GM19395 (cell line): Measurements from ENCODE around the gene CIZ1.
A peak's percentile ranks its signal among the peaks of the same experiment; 100 is the strongest.
"Not testable (repeated sequence)": the region's sequence is repeated elsewhere in the genome, so short reads cannot be mapped to it uniquely, and the experiment has no call there.

Experiments
- ATAC-seq: cut with Tn5 transposase; IDR thresholded peaks from one replicate; pipeline ENCODE4 v1.9.1; 2021; ENCODE audit warnings: mild to moderate bottlenecking, moderate library complexity; ENCODE audit not compliant: unreplicated experiment

The CIZ1 gene

GRCh38 chr9:128190516-128191405 lies 611 bp downstream of the CIZ1 start:
- ATAC-seq: peak; percentile 42

- ATAC-seq: no peak
Observed at GRCh38 chr9:128190013-128190412, 1.4 kb downstream of the CIZ1 start.

DNA sequence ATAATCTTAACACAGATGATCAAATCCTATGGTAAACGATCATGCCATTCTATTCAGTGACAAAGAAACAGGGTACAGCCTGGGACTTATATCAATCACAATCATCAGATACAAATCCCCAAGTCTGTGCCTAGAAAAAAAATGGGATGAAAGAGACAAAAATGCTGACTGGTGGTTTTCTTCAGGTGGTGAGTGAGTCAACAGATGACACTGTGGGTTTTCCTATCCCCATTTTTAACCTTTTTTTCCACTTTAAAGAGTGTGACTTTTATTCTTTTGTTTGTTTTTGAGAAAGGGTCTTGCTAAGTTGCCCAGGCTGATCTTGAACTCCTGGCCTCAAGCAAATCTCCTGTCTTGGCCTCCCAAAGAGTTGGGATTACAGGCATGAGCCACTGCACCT lies 3.2 kb downstream of the CIZ1 start:
- no peak for ATAC-seq

- ATAC-seq: no peak
Observed at GRCh38 chr9:128187361-128187760, 4.0 kb downstream of the CIZ1 start.

DNA sequence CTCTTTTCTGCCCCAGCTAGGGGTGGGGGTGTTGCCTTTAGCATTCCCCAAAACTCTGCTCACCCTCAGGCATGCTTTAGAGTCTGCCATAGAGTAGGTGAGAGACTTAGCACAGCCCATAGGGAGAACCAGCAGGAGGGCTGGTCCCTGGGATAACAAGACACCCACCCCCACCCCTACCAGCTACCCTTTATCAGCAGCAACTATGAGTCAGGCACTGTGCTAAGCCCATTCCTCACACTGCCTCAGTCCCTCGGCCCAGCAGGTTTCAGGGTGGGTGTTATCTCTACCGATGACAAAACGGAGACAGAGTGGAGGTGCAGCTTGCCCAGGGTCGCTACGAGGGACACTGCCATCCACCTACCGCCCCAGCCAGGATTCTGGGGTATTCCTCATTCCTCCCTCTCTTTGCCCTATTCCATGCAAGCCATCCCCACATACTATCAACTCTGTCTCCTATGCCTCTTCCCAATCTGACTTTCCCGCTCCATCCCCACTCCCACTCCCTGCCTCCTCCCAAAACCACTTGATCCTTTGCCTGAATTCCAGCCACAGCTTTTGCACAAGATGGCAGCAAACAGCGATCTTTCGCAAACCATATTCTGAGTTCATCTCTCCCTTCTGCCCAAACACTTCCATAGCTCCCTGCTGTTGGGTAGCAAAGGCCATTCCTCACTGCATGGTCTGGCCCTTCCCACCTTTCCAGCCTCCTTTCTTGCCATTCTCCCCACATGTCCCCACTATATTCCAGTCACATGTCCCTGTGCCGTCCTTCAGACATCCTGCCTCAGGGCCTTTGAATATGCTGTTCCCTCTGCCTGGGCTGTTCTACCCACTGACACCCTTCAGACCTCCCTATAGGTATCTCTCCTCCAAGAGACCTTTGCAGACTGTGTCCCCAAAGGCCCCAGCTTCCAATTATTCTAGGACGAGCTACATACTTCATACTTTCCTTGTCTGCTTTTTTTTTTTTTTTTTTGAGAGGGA lies 5.1 kb downstream of the CIZ1 start:
- ATAC-seq: no peak

- no peak for ATAC-seq
Observed at GRCh38 chr9:128182893-128183588, 8.3 kb downstream of the CIZ1 start.

- ATAC-seq: not testable (repeated sequence)
Observed at GRCh38 chr9:128181480-128181879, 9.9 kb downstream of the CIZ1 start.

DNA sequence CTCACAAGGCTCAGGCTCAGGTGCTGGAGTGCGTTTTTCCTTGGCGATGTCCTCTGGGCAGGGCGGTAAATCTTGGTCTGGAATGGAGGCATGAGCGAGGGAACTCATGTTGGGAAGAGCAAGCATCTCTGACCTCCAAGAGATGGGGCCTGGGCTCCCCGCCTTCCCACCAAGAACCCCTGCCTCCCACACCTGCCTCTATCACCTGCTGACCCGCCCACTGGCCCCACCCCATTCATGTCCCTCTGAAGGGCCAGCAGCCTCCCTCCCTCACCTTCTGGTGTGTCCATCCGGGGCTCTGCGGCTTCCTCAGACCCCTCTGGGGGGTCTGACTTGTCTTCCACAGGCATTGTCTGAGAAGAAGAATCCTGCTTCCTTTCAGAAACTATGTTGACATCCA lies 10.9 kb downstream of the CIZ1 start:
- no peak for ATAC-seq

DNA sequence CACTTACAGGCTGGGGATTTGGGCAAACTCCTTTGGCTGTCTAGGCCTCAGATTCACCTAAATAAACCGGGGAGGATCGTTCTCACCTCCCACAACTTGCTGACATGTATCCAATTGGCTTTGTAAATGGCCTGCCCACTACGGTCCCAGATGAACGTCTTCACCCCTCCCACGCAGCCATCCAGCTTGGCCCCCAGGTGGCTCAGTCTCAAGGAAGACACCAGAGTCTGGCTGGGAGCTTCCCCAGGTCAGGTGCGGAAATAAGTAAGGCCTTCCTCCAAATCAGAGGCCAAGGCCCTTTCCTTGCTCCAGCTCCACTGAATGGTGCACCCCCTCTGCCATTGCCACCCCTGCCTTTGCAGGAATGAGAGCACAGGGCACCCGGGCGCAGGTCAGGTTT lies 11.4 kb downstream of the CIZ1 start:
- no peak for ATAC-seq

GRCh38 chr9:128178806-128179431 lies 12.5 kb downstream of the CIZ1 start:
- no peak for ATAC-seq

- ATAC-seq: no peak
Observed at GRCh38 chr9:128175726-128176125, 15.6 kb downstream of the CIZ1 start.

DNA sequence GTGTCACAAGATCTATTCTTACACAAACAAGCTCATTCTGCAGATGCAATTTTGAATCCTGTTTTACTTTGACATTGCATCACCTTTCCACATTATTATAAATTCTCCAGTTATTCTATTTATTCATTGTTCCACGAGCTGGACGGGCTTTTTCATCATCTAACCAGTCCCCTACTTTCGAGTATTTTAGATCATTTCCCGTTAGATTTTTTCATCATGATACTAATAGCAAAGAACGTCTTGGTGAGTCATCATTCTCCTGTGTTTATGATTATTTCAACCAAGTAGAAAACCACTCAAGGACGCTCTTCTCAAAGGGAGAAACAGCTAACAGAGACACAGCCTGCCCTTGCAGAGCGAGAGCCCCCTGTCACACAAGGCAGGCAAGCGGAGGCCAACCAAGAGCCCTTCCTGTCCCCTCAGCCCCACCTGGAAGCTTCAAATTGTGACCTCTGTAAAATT lies 16.2 kb downstream of the CIZ1 start:
- ATAC-seq: no peak

DNA sequence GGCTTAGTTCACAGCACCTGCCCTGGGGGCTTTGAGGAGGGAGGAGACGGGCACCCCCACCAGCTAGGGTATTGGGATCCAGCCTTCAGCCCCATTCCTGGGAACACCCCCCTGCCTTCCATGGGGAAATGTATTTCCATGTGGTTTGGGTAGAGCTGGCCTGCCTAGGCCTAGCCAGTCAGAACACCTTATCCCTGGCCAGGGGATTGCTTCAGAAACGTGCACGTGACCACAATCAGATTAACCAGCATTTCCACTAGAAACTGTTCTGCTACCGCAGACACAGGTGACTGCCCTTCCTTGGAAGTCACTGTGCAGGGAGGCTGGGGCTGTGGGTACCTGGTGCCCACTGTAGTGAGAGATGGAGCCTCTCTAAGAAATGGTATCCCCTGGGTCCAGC lies 17.3 kb downstream of the CIZ1 start:
- no peak for ATAC-seq

DNA sequence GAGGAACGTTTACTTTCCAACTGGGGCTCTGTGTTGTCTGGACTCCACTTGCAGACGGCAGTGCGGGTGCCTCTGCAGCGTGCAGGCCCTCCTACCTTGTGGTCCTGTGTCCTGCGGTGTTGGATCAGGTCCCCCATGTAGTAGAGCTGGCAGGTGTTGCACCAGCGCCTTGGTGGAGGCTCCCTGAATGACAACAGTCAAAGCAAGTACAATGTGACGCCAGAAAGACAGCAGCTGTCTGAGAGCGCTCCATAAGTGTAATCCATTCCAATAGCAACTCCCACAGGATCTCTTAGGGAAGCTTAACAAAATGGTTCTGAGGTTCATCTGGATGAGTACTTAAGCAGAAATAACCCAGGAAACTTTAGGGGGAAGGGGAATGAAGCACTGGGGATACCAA lies 21.4 kb downstream of the CIZ1 start:
- ATAC-seq: no peak

DNA sequence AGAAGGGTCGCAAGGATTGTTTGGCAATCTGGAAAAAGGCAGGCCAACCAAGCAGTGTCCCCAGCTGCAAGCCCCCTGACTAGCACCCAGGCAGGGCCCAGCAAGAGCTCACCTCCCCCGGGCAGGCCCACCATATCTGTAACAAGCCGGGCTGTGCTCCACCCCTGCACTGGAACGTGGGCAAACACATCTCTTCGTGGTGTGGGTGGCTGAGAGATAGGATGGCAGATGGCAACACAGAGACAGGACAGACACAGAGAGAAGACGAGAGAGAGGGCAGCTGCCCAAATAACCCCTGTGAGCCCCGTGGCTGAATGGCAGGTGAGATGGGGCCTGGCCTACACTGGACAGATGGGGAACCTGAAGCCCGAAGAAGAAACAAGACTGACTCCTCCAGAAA lies 21.9 kb downstream of the CIZ1 start:
- ATAC-seq: no peak

GRCh38 chr9:128168731-128169308 lies 22.6 kb downstream of the CIZ1 start:
- ATAC-seq: no peak

DNA sequence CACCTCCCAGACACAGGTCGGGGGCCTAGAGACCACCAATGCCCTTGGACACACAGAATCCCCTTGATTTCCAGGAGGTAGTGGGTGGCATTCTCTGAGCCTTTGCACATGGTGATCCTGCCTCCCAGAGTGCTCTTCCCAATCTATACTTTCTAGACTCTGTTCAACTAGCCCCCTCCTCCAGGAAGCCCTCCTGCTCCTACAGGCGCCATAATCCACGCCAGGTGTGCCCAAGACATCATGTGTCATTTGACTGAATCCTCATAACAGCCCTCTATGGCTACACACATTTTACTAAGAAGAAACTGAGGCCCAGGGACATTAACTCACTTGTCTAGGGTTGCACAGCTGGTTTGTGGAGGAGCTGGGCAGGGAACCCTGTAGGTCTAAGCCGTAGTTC lies 24.2 kb downstream of the CIZ1 start:
- ATAC-seq: no peak

DNA sequence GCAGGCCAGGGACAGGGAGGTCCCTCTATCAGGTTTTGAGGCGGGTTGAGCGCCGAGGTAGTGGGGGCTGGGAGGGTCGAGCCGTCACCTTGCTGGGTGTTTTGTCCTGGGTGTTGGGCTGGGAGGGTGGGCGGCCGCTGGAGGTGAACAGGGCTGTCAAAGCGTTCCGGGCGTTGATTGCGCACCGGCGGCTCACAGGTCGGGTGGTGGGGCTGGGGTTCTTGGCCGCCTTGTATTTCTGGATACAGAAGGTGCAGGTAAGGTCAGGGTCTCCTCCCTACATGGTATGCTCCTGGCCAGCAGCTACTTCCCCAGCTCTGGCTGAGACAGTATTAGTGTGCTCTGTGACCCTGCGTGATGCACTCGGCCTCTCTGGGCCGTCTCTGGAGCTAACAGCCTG lies 25.2 kb downstream of the CIZ1 start:
- ATAC-seq: no peak

- no peak for ATAC-seq
Observed at GRCh38 chr9:128164307-128164885, 27.0 kb downstream of the CIZ1 start.
